HepG2 (cell line): ENCODE measurements around the gene HSF2BP. TPM values are rescaled to one million over a fixed set of nuclear protein-coding genes. Genes with fewer than 3 reads are reported as not detected.

Experiments
- BRCA1 ChIP-seq: sonication (generic); formaldehyde crosslinking; IDR thresholded peaks from 2 replicates; pipeline ENCODE4 v1.4.0; 2020; ENCODE audit warnings: missing genetic modification reagents
- GABPB1 ChIP-seq: IDR thresholded peaks from 2 replicates; pipeline ENCODE4 v1.6.1; 2016; ENCODE audit warnings: mild to moderate bottlenecking, missing genetic modification reagents, moderate library complexity, missing compliant biosample characterization
- HNRNPLL ChIP-seq: fragments of 200-400 bp; formaldehyde crosslinking; IDR thresholded peaks from 2 replicates; pipeline ENCODE4 v1.6.1; 2017; ENCODE audit warnings: mild to moderate bottlenecking, low read depth, low read length; ENCODE audit not compliant: poor library complexity, severe bottlenecking
- IKZF4 ChIP-seq: sonication (generic); formaldehyde crosslinking; IDR thresholded peaks from 2 replicates; pipeline ENCODE4 v1.5.1; 2020; ENCODE audit warnings: borderline replicate concordance, mild to moderate bottlenecking, low read depth, missing genetic modification reagents; ENCODE audit errors: not compliant biosample characterization
- KDM4B ChIP-seq: sonication (generic); formaldehyde crosslinking; IDR thresholded peaks from 2 replicates; pipeline ENCODE4 v1.4.0; 2020; ENCODE audit warnings: missing genetic modification reagents
- MAFG ChIP-seq: sonication (generic); formaldehyde crosslinking; IDR thresholded peaks from 2 replicates; pipeline ENCODE4 v1.5.1; 2020; ENCODE audit warnings: mild to moderate bottlenecking, missing genetic modification reagents
- MBNL3 ChIP-seq: fragments of 250-450 bp; sonication (Bioruptor Pico); conservative IDR thresholded peaks from 2 replicates; pipeline ENCODE4 v1.8.0; 2022; ENCODE audit warnings: mild to moderate bottlenecking, inconsistent platforms
- SNRNP70 ChIP-seq: fragments of 200-400 bp; formaldehyde crosslinking; IDR thresholded peaks from 2 replicates; pipeline ENCODE4 v1.6.1; 2017; ENCODE audit warnings: mild to moderate bottlenecking, low read depth, low read length, moderate library complexity
- ZNF256 ChIP-seq: sonication (generic); formaldehyde crosslinking; conservative IDR thresholded peaks from 2 replicates; pipeline ENCODE4 v1.4.0; 2020; ENCODE audit warnings: missing genetic modification reagents
- ZNF570 ChIP-seq: sonication (generic); formaldehyde crosslinking; IDR thresholded peaks from 2 replicates; pipeline ENCODE4 v1.4.0; 2020; ENCODE audit warnings: mild to moderate bottlenecking, missing genetic modification reagents, borderline replicate concordance
- polyA plus RNA-seq, 8 experiments: library from polyadenylated mRNA; depleted of rRNA in 3 of 8; stranded (reverse) in 7 of 8; unstranded in 1 of 8; fragments of >200 nt; fragmentation: Illumina TruSeq in 4 of 8; extraction: Trizol in 4 of 8; gene quantifications; 2 replicates each; pipeline versions ENCODE4 v1.2.1 to v1.2.3, GENCODE V29; 2011 to 2016; ENCODE audit warnings: low read depth in 4 of 8, missing spikeins in 1 of 8, mixed read lengths in 1 of 8; ENCODE audit not compliant: insufficient read depth in 1 of 8
- total RNA-seq, 5 experiments: library from RNA; depleted of rRNA; stranded (reverse); fragments of >200 nt; fragmentation: Illumina TruSeq; extraction: Trizol; gene quantifications; 2 replicates each; pipeline ENCODE4 v1.2.3, GENCODE V29; 2016; ENCODE audit warnings: low read depth in 1 of 5
- TF ChIP-seq, protein P1 (sequence below): sonication (generic); formaldehyde crosslinking; IDR thresholded peaks from 2 replicates; pipeline ENCODE4 v1.4.0; 2020; ENCODE audit warnings: missing genetic modification reagents
- TF ChIP-seq, protein P2 (sequence below): sonication (generic); formaldehyde crosslinking; conservative IDR thresholded peaks from 2 replicates; pipeline ENCODE4 v1.5.0; 2020; ENCODE audit warnings: missing genetic modification reagents
- TF ChIP-seq, protein P3 (sequence below): sonication (generic); formaldehyde crosslinking; IDR thresholded peaks from 2 replicates; pipeline ENCODE4 v1.4.0; 2020; ENCODE audit warnings: missing genetic modification reagents, low read depth, mild to moderate bottlenecking, borderline replicate concordance
- TF ChIP-seq, protein P4 (sequence below): sonication (generic); formaldehyde crosslinking; IDR thresholded peaks from 2 replicates; pipeline ENCODE4 v1.5.1; 2020; ENCODE audit warnings: missing genetic modification reagents, mild to moderate bottlenecking, borderline replicate concordance
- TF ChIP-seq, protein P5 (sequence below): sonication (generic); formaldehyde crosslinking; IDR thresholded peaks from 2 replicates; pipeline ENCODE4 v1.5.1; 2020; ENCODE audit warnings: mild to moderate bottlenecking, missing genetic modification reagents, borderline replicate concordance
- TF ChIP-seq, protein P6 (sequence below): sonication (generic); formaldehyde crosslinking; IDR thresholded peaks from 2 replicates; pipeline ENCODE4 v1.5.0; 2020; ENCODE audit warnings: missing genetic modification reagents
- TF ChIP-seq, protein P7 (sequence below): sonication (generic); formaldehyde crosslinking; IDR thresholded peaks from 2 replicates; pipeline ENCODE4 v1.4.0; 2020; ENCODE audit warnings: missing genetic modification reagents

The HSF2BP gene
- total and polyA plus RNA-seq, 2 of the 13 experiments (the other 11 are each of a cell fraction or from before 2014, with no cell fraction given), result 0.67 to 2.2 TPM

DNA sequence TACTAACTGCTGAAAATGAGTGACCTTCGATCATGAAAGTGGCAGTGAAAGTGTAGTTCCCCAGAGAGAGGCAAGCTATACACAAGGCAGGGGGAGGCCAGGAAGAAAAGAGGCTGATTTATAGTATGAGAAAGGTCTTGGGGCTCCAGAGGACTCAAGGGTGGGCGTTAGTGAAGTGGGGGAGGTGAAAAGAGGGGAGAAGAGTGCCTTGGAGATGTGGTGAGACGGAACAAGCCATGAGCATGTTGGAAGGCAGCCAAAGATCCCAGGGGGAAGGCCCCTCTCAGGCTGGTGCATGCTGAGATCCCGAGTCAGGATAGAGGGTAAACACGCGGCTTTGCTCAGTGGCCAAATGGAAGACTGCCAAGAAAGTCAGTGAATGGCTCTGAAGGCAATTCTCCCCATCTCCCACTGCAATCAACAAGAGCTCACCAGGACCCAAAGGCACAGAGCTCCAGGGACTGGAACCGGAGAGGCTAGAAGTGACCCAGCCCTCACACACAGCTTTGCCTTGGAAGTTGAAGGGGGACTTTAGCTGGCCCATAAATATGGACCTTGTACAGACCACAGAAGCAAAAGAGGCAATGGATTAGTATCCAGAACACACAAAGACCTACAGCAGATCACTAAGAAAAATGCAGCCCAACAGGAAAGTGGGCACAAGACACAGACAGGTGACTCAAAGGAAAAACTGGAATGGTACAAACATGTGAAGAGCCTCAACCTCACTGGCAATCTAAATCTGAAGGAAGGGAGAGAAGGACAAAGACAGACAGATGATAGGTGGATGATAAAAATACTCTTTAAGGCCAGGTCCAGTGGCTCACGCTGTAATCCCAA lies 49.6 kb downstream of the HSF2BP start (continued):
- TF ChIP-seq GABPB1 (CRISPR knock-in tag), result peak; percentile 28; the same call in 1 of the 2 replicates
- no peak for TF ChIP-seq ZNF570 (CRISPR knock-in tag)
- TF ChIP-seq MAFG (CRISPR knock-in tag), result no peak
- no peak for TF ChIP-seq SNRNP70
- TF ChIP-seq, protein P1, sequence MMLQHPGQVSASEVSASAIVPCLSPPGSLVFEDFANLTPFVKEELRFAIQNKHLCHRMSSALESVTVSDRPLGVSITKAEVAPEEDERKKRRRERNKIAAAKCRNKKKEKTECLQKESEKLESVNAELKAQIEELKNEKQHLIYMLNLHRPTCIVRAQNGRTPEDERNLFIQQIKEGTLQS, result no peak
- TF ChIP-seq MBNL3 (CRISPR knock-in tag), result no peak
- TF ChIP-seq, protein P2, sequence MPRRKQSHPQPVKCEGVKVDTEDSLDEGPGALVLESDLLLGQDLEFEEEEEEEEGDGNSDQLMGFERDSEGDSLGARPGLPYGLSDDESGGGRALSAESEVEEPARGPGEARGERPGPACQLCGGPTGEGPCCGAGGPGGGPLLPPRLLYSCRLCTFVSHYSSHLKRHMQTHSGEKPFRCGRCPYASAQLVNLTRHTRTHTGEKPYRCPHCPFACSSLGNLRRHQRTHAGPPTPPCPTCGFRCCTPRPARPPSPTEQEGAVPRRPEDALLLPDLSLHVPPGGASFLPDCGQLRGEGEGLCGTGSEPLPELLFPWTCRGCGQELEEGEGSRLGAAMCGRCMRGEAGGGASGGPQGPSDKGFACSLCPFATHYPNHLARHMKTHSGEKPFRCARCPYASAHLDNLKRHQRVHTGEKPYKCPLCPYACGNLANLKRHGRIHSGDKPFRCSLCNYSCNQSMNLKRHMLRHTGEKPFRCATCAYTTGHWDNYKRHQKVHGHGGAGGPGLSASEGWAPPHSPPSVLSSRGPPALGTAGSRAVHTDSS (CRISPR knock-in tag), result no peak
- TF ChIP-seq ZNF256 (CRISPR knock-in tag), result 0 out of 2 replicates have a peak, but pooled peaks have one; percentile 29
- TF ChIP-seq, protein P3, sequence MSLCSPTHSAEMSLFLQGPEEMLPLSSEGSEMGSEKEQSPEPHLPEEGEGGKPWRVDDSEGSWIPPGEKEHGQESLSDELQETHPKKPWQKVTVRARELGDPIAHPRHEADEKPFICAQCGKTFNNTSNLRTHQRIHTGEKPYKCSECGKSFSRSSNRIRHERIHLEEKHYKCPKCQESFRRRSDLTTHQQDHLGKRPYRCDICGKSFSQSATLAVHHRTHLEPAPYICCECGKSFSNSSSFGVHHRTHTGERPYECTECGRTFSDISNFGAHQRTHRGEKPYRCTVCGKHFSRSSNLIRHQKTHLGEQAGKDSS, result peak; percentile 59; the same call in 1 of the 2 replicates
- TF ChIP-seq, protein P4, sequence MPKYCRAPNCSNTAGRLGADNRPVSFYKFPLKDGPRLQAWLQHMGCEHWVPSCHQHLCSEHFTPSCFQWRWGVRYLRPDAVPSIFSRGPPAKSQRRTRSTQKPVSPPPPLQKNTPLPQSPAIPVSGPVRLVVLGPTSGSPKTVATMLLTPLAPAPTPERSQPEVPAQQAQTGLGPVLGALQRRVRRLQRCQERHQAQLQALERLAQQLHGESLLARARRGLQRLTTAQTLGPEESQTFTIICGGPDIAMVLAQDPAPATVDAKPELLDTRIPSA (CRISPR knock-in tag), result no peak
- TF ChIP-seq, protein P5, sequence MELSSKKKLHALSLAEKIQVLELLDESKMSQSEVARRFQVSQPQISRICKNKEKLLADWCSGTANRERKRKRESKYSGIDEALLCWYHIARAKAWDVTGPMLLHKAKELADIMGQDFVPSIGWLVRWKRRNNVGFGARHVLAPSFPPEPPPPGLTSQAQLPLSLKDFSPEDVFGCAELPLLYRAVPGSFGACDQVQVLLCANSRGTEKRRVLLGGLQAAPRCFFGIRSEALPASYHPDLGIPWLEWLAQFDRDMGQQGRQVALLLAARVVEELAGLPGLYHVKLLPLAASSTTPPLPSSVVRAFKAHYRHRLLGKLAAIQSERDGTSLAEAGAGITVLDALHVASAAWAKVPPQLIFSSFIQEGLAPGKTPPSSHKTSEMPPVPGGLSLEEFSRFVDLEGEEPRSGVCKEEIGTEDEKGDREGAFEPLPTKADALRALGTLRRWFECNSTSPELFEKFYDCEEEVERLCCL (CRISPR knock-in tag), result no peak
- no peak for TF ChIP-seq IKZF4 (CRISPR knock-in tag)
- TF ChIP-seq HNRNPLL, result no peak
- no peak for TF ChIP-seq BRCA1
- TF ChIP-seq, protein P6, sequence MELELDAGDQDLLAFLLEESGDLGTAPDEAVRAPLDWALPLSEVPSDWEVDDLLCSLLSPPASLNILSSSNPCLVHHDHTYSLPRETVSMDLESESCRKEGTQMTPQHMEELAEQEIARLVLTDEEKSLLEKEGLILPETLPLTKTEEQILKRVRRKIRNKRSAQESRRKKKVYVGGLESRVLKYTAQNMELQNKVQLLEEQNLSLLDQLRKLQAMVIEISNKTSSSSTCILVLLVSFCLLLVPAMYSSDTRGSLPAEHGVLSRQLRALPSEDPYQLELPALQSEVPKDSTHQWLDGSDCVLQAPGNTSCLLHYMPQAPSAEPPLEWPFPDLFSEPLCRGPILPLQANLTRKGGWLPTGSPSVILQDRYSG (CRISPR knock-in tag), result no peak
- TF ChIP-seq, protein P7, sequence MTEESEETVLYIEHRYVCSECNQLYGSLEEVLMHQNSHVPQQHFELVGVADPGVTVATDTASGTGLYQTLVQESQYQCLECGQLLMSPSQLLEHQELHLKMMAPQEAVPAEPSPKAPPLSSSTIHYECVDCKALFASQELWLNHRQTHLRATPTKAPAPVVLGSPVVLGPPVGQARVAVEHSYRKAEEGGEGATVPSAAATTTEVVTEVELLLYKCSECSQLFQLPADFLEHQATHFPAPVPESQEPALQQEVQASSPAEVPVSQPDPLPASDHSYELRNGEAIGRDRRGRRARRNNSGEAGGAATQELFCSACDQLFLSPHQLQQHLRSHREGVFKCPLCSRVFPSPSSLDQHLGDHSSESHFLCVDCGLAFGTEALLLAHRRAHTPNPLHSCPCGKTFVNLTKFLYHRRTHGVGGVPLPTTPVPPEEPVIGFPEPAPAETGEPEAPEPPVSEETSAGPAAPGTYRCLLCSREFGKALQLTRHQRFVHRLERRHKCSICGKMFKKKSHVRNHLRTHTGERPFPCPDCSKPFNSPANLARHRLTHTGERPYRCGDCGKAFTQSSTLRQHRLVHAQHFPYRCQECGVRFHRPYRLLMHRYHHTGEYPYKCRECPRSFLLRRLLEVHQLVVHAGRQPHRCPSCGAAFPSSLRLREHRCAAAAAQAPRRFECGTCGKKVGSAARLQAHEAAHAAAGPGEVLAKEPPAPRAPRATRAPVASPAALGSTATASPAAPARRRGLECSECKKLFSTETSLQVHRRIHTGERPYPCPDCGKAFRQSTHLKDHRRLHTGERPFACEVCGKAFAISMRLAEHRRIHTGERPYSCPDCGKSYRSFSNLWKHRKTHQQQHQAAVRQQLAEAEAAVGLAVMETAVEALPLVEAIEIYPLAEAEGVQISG, result peak; percentile 39; the same call in 1 of the 2 replicates
- TF ChIP-seq KDM4B (CRISPR knock-in tag), result no peak
